ENCODE results near the gene EFS. TPM values are rescaled to one million over a fixed set of nuclear protein-coding genes. Genes with fewer than 3 reads are reported as not detected.

Gene EFS
- total and polyA plus RNA-seq, 2 donors (not counting 1 experiment from before 2014, with no cell fraction given) = not detected

DNA sequence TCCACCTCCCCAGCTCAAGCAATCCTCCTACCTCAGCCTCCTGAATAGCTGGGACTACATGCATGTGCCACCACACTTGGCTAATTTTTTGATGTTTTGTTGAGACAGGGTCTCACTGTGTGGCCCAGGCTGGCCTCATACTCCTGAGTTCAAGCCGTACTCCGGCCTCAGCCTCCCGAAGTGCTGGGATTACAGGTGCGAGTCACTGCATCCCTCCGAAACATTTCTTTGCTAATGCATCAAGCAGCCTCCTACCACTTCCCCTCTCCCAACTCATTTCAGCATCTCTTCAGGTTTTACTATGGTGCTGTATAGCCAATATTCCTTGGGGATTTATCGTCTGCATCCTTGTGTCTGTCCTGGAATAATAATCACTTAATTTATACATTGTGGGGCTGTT lies 10.0 kb downstream of the EFS start:
- WGBS (ENCODE audit: insufficient coverage) = 92% methylated on average over 4 of the region's 6 CpGs
- H3K27me3 Mint-ChIP-seq = peaks cover 58% of the 10 kb centered on the region

DNA sequence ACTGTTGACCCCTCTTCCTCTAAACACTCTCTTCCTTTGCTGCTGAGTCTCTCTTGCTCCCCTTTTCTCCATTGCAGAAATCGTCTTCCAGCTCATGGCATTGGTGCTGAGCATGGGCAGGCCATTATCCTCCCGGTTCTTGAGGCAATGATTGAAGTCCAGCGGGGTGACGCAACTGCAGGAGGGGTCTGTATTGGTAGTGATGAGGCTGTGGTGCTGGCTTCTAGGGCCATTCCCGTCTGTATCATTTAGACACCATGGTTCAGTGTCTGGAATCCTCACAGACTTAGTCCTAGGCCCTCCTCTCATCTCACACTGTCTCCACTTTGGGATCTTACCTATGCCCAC lies 11.6 kb downstream of the EFS start:
- Histone ChIP-seq H3K27ac (ENCODE audit: low read length in 2 of 2) (no peak overlapping the region), H3K4me3 (ENCODE audit: control extremely low read depth in 1 of 5, extremely low read depth in 1 of 5, insufficient read depth in 1 of 5, low read depth in 2 of 5, low read length in 4 of 5) (no peak overlapping the region), H3K9ac (ENCODE audit: low read length) (no peak overlapping the region), H3K36me3 (replicated peaks in 1 of 2; ENCODE audit: control extremely low read depth in 1 of 2, control insufficient read depth in 1 of 2, extremely low read depth in 1 of 2, insufficient read depth in 2 of 2, low read length in 1 of 2) (no peaks in the 10 kb centered on the region), H3K27me3 (replicated peaks in 1 of 4; ENCODE audit: control extremely low read depth in 1 of 4, control insufficient read depth in 3 of 4, insufficient read depth in 4 of 4, low read length in 3 of 4) (peaks cover 0 to 59% (median 28%) of the 10 kb centered on the region in 4 experiments), H3K4me1 (ENCODE audit: control insufficient read depth in 2 of 2, insufficient read depth in 2 of 2, low read length in 2 of 2) (peaks cover 11 to 15% of the 10 kb centered on the region in 2 donors), H3K4me2 (replicated peaks; ENCODE audit: low read depth, low read length, poor library complexity, severe bottlenecking) (no peak overlapping the region), H3K9me3 (ENCODE audit: control extremely low read depth in 1 of 3, control insufficient read depth in 2 of 3, insufficient read depth in 1 of 3, low read length in 2 of 3) (peaks cover 0 to 4% (median 3%) of the 10 kb centered on the region in 3 donors), H3K79me2 (ENCODE audit: control insufficient read depth, insufficient read depth, low read length) (no peaks in the 10 kb centered on the region), H4K20me1 (ENCODE audit: control insufficient read depth, insufficient read depth, low read length, poor library complexity, severe bottlenecking) (no peaks in the 10 kb centered on the region), H2AFZ (ENCODE audit: insufficient read depth, low read depth, low read length, poor library complexity, severe bottlenecking) (no peak overlapping the region)
- H3K9me3 Mint-ChIP-seq (ENCODE audit: insufficient read depth) = no peaks in the 10 kb centered on the region
- no peak overlapping the region for H3K27ac Mint-ChIP-seq
- POLR2A ChIA-PET = no interaction called here
- intact Hi-C loops (cut with micrococcal nuclease) = no loop called here
- WGBS (ENCODE audit: insufficient coverage) = no CpG with 5 or more reads among the region's 5 CpGs
- peaks cover 14% of the 10 kb centered on the region for H3K4me1 Mint-ChIP-seq
- CTCF ChIA-PET = interaction anchor here (2.6 kb wide), 1 partner anchor 27 kb away, joined by 12 read pairs; no protein-coding TSS in a partner anchor
- DNase-seq (no peak), ATAC-seq (ENCODE audit: low read depth) (no peak)
- peak overlapping the region; percentile 85 for H3K4me3 Mint-ChIP-seq
- no peak for TF ChIP-seq EZH2 (IDR thresholded peaks at IDR 0.05; ENCODE audit: borderline replicate concordance, insufficient read depth, low read depth, low read length, poor library complexity, severe bottlenecking)
- TF ChIP-seq, protein P1, sequence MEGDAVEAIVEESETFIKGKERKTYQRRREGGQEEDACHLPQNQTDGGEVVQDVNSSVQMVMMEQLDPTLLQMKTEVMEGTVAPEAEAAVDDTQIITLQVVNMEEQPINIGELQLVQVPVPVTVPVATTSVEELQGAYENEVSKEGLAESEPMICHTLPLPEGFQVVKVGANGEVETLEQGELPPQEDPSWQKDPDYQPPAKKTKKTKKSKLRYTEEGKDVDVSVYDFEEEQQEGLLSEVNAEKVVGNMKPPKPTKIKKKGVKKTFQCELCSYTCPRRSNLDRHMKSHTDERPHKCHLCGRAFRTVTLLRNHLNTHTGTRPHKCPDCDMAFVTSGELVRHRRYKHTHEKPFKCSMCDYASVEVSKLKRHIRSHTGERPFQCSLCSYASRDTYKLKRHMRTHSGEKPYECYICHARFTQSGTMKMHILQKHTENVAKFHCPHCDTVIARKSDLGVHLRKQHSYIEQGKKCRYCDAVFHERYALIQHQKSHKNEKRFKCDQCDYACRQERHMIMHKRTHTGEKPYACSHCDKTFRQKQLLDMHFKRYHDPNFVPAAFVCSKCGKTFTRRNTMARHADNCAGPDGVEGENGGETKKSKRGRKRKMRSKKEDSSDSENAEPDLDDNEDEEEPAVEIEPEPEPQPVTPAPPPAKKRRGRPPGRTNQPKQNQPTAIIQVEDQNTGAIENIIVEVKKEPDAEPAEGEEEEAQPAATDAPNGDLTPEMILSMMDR (IDR thresholded peaks at IDR 0.05) = no peak
- H3K27me3 Mint-ChIP-seq = peaks cover 61% of the 10 kb centered on the region

More for the DNA sequence above, 10.0 kb downstream of the EFS start:
- H3K36me3 ChIP-seq (replicated peaks in 1 of 2; ENCODE audit: control extremely low read depth in 1 of 2, control insufficient read depth in 1 of 2, extremely low read depth in 1 of 2, insufficient read depth in 2 of 2, low read length in 1 of 2) = no peaks in the 10 kb centered on the region
- no peak for DNase-seq
- intact Hi-C loops (cut with micrococcal nuclease) = no loop called here
- no peak overlapping the region for H3K4me3 Mint-ChIP-seq
- H3K4me3 ChIP-seq (ENCODE audit: control extremely low read depth in 1 of 5, extremely low read depth in 1 of 5, insufficient read depth in 1 of 5, low read depth in 2 of 5, low read length in 4 of 5) = no peak overlapping the region
- H3K27me3 ChIP-seq (replicated peaks in 1 of 4; ENCODE audit: control extremely low read depth in 1 of 4, control insufficient read depth in 3 of 4, insufficient read depth in 4 of 4, low read length in 3 of 4) = peaks cover 0 to 54% (median 26%) of the 10 kb centered on the region in 4 experiments
- H4K20me1 ChIP-seq (ENCODE audit: control insufficient read depth, insufficient read depth, low read length, poor library complexity, severe bottlenecking) = no peaks in the 10 kb centered on the region
- H3K9me3 Mint-ChIP-seq (ENCODE audit: insufficient read depth) = no peaks in the 10 kb centered on the region
- TF ChIP-seq, protein P1 (IDR thresholded peaks at IDR 0.05) = no peak
- TF ChIP-seq EZH2 (IDR thresholded peaks at IDR 0.05; ENCODE audit: borderline replicate concordance, insufficient read depth, low read depth, low read length, poor library complexity, severe bottlenecking) = no peak
- H3K4me1 Mint-ChIP-seq = peaks cover 14% of the 10 kb centered on the region
- H3K9ac ChIP-seq (ENCODE audit: low read length) = no peak overlapping the region
- no peak overlapping the region for H3K27ac ChIP-seq (ENCODE audit: low read length in 2 of 2)
- ChIA-PET POLR2A (no interaction called here), CTCF (interaction anchor here (1.4 to 2.6 kb wide), 2 partner anchors 12 to 25 kb away, joined by 4 to 12 read pairs; no protein-coding TSS in a partner anchor)
- no peaks in the 10 kb centered on the region for H3K79me2 ChIP-seq (ENCODE audit: control insufficient read depth, insufficient read depth, low read length)
- peaks cover 0 to 4% (median 3%) of the 10 kb centered on the region in 3 donors for H3K9me3 ChIP-seq (ENCODE audit: control extremely low read depth in 1 of 3, control insufficient read depth in 2 of 3, insufficient read depth in 1 of 3, low read length in 2 of 3)
- no peak overlapping the region for H3K4me2 ChIP-seq (replicated peaks; ENCODE audit: low read depth, low read length, poor library complexity, severe bottlenecking)
- no peak for ATAC-seq (ENCODE audit: low read depth)
- H3K4me1 ChIP-seq (ENCODE audit: control insufficient read depth in 2 of 2, insufficient read depth in 2 of 2, low read length in 2 of 2) = peaks cover 11 to 15% of the 10 kb centered on the region in 2 donors
- no peak overlapping the region for H2AFZ ChIP-seq (ENCODE audit: insufficient read depth, low read depth, low read length, poor library complexity, severe bottlenecking)
- H3K27ac Mint-ChIP-seq = no peak overlapping the region

Data from B cell (primary cell).